ENCODE results near the gene CKMT2.

CKMT2 gene

GRCh38 chr5:81308836-81309235 is 75.7 kb downstream of the CKMT2 start:
- DNase-seq (no peak), ATAC-seq (no peak)

GRCh38 chr5:81310402-81311063 is 77.4 kb downstream of the CKMT2 start:
- ATAC-seq = no peak
- DNase-seq = no peak

GRCh38 chr5:81313278-81313677 is 80.2 kb downstream of the CKMT2 start:
- no peak for DNase-seq
- ATAC-seq = no peak

- ATAC-seq (no peak), DNase-seq (no peak)
Measured at GRCh38 chr5:81313686-81314085, 80.6 kb downstream of the CKMT2 start.

GRCh38 chr5:81314581-81314980 is 81.5 kb downstream of the CKMT2 start:
- ATAC-seq (no peak), DNase-seq (no peak)

- no peak for ATAC-seq
- no peak for DNase-seq
Measured at GRCh38 chr5:81315336-81315735, 82.2 kb downstream of the CKMT2 start.

- ATAC-seq (no peak), DNase-seq (no peak)
Measured at GRCh38 chr5:81315830-81316229, 82.7 kb downstream of the CKMT2 start.
